GM19395 (cell line): Measurements from ENCODE around the gene GJE1.

Experiments used
- ATAC-seq: cut with Tn5 transposase; IDR thresholded peaks from one replicate; pipeline ENCODE4 v1.9.1; 2021; ENCODE audit warnings: mild to moderate bottlenecking, moderate library complexity; ENCODE audit not compliant: unreplicated experiment

Gene GJE1

DNA sequence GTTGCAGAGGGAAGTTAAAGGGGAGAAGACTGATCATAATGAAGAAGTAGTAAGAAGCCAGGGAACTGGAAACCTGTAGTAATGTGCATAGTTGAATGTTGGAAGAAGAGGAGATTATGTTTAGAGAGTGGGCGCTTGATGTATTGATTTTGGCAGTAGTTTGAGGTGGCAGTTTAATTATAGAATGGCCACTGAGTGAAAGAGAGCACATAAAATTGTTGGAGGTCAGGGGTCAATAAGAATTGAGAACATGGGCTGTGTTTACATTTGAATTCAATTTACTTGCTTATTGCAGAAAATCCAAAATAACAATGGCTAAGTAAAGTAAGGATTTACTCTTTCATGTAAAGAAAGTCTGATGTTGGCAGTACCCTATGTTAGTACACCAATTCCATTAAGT lies 30.1 kb downstream of the GJE1 start:
- no peak for ATAC-seq

DNA sequence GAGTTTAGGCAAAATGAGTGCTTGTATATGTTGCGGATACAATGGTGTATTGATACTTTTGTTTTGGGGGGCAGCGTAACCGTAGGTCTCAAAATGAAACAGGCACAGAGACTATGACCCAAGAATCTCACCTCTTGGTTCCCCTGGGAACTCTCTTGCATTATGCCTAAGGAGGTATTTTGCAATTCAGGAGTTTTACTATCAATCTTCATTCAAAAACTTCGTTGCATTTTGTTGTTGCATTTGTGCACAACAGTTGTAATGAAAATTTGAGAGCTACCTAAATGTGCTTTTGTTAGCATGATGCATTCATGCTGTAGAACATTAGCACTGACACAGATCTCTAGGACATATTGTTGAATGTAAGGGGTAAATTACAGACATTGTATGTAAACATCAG lies 32.5 kb downstream of the GJE1 start:
- ATAC-seq: no peak

DNA sequence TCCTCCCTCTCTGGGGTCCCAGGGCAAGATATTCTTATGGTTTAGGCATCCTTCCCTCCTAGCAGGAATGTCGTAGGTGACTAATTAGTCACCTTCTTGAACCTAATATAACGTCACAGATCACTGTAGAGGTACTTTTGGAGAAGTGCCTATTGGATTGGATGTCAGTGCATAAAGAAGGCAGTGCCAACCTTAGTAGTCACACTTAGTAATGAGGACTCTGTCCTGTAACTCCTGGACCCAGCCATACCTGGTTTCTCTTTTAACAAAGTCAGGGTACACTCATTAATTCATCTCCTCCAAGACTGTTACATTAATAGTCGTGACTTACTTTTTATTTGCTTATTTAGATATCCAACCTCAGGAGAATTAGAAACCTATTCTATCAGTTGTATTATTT lies 34.3 kb downstream of the GJE1 start:
- no peak for ATAC-seq

DNA sequence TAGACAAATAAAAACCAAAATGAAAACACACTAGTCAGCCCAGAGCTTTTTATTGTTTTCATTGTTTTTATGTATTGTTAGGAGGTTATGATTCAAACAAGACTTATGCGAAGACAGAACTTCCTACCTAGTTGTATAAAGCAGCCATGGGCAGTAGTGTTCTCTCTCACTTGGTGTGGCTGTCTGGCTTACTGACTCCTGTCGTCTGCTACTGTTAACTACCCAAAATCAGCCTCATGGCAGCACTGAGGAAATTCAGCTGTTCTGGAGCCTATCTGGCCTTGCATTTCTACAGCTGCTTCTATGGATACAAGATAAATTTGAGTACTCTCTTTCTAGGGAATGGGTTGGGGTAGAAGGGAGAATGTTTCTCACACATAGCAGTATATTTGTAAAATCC lies 34.8 kb downstream of the GJE1 start:
- no peak for ATAC-seq

DNA sequence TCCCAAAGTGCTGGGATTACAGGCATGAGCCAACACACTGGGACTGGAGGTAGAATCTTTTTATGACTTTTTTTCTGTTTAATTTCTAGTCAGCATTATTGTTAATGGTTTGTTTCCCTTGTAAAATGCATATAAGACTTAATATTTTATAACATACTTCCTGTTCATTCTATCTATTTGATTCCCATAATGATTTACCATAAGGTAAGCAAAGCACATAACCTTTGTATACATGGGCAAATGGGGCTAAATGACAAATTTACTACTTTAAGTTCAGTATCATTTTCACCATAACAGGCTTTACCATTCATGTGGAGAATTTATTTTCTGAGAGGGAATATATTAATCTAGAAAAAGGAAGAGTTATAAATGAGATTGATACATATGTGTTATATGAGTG lies 38.6 kb downstream of the GJE1 start:
- no peak for ATAC-seq

DNA sequence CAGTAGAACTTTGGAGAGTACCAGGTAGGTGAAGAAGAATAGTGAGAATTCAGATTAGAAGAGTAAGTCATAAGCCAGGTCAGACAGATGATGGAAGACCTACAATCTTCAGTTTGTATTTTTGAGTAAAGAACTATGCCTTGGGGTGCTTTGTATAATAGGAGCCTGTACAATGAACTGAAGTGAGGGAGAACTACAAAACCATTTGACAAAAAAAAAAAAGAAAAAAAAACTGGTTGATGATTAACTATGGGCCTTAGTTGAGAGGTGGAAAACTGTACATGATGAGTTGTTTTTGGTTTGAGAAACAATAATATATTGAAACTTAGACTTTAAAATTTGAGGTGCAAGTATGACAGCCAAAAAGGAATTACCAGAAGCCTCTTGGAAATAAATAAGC lies 40.0 kb downstream of the GJE1 start:
- ATAC-seq: no peak

DNA sequence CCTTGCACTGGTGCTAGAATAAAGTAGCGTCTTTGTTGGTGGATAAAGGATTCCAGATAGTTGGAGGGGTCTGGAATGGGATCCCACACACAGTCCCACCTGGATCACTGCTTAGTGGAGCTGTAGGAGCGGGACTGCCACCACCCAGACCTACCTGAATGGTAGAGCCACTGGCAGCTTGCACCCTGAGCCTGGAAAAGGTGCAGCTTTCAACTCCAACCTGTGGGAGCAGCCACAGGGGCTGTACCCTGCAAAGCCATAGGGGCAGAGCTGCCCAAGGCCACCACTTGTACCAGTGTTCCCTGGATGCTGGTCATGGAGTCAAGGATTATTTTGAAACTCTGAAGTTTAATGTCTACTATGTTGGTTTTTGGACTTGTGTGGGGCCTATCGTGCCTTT lies 41.3 kb downstream of the GJE1 start:
- no peak for ATAC-seq

DNA sequence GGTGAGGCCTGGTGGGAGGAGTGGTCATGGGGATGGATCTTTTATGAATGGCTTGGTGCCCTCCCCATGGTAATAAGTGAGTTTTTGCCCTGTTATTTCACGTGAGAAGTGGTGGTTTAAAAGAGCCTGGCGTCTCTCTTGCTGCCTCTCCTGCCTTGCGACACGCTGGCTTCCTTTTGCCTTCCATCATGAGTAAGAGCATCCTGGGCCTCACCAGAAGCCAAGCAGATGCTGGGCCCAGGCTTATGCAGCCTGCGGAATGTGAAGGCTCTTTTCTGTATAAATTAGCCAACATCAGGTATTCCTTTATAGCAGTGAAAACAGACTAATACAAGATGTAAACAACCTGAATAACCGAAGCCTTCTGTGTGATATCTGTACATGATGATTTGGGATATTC lies 42.0 kb downstream of the GJE1 start:
- ATAC-seq: no peak

DNA sequence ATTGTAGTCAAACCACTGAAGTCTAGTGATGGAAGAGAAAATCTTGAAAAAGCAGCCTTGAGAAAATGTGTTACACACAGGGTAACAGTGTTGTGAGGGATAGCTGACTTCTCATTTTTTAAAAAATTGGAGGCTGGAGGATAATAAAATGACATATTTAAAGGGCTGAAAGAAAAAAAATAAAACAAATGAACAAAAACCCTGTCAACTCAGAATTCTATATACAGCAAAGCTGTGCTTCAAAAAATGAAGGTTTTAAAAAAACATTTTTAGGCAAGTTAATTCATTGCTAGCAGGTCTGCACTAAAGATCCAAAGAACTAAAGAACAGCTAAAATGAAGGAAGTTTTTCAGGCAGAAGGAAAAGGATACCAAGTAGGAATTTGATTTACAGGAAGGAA lies 45.4 kb downstream of the GJE1 start:
- ATAC-seq: no peak

DNA sequence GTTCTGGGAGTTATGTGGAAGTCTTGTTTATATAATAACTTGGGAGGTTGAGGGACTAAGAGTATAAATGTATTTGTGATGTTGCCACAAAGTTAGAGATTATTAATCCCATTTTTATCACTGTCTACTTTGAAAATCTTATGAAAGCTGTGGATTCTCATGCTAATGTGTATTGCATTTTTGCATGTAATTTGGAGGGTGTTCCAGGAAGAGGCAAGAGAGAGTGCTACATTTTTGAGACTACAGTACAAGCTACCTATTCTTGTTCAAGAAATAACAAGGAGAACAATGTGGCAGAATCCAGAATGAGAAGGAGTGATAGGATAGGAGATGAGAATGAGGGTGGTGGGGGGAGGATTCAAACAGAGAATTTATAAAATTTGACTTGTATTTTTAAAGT lies 49.3 kb downstream of the GJE1 start:
- no peak for ATAC-seq

DNA sequence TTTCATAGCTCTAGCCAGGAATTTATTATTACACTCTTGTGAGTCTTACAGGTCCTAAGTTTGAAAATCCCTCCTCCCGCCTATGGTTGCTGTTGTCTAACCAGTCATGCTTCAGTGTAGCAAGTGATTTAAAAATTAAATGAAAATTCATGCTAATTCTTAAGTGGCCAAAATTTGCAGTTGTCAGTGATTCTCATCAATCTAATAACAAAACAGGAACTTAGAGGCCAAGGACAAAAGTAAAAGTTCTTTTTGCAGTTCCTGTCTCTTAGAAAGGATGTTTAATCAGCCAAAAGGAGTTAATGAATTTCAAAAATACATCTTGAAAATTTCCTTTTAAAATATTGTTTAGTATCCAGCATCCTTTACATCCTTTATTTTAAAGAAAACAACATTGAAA lies 50.6 kb downstream of the GJE1 start:
- no peak for ATAC-seq

DNA sequence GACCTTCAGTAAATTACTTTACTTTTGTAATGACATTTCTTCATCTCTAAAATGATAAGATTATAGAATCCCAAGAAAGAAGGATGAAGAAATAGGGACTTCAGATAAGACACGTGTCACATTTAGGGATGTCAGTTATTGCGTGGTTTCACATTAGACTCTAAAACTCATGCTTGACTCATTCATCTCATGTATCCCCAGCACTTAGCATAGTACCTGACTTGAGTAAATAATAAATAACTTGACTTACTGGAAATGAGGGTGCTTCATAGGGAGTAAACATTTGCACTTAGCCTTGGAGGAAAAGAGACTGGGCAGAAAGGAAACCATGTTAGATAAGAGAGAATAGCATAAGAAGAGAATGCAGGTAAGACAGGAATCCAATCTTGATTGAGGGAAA lies 51.6 kb downstream of the GJE1 start:
- ATAC-seq: no peak
